HG03432 (cell line): ENCODE data around the gene TRIM33.
A peak's percentile ranks its signal among the peaks of the same experiment; 100 is the strongest.
"Not testable (repeated sequence)": the region's sequence is repeated elsewhere in the genome, so short reads cannot be mapped to it uniquely, and the experiment has no call there.

ENCODE experiments used
- ATAC-seq: cut with Tn5 transposase; IDR thresholded peaks from one replicate; pipeline ENCODE4 v1.9.1; 2021; ENCODE audit warnings: mild to moderate bottlenecking, moderate library complexity; ENCODE audit not compliant: unreplicated experiment

Gene TRIM33

DNA sequence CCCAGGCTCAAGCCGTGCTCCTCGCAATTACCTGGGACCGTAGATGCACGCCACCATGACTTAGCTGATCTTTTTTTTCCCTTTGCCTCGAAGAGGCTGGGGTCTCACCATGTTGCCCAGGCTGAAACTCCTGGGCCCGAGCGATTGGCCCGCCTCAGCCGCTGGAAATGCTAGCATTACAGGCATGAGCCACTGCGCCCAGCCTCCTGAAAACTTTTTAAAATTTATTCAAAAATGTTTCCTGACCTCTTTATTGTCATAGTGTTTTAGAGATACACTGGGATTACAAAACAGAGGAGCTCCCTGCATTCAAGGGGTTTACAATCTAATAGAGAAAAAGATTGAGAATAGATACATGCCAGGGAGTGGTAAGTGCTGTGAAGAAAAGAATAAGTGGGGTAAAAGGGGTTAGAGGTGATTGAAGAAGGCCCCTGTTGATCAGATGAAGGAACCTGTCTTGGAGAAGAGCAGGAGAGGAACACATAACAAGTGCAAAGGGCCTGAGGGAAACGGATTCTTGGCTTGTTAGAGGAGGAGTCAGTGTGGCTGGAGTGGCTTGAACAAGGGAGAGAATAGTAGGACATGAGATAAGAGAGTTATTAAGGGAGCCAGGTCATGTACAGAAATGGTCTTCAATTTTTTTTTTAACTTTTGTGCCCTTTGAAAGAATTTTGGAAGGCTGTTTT is 1.7 kb upstream of the TRIM33 start:
- ATAC-seq: no peak

DNA sequence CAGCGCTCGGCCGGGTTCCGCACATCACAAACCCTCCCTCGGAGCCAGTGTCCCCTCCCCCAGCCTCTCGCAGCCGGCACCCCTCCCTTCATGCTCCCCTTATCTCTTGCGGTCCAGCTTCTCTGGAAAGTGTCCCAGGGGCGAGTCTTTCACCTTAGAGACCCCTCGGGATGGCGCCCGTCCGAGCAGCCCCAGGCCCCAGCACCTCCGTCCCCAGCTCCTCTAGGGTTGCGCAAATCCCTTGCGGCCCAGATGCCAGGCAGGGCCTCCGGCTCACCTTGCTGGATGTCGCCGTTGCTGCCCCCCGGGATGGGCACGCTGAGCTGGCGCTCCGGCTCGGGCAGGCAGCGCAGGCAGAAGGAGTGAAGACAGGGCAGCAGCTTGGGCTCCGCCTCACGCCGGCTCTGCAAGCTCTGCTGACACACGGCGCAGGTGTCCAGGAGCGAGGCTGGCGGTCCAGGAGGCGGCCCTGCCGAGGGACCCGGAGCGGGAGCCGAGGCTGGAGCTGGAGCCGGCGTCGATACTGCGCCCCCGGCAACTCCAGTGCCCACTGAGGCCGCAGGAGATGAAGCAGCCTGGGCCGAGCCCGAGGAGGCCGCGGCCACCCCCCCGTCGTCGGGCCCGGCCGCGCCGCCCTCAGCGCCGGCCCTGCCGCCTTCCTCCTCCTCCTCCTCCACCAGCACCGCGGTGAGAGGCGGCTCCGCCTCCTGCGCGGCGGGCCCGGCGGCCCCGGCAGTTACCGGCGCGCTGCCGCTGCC is 550 bp downstream of the TRIM33 start:
- peak; percentile 73 for ATAC-seq

DNA sequence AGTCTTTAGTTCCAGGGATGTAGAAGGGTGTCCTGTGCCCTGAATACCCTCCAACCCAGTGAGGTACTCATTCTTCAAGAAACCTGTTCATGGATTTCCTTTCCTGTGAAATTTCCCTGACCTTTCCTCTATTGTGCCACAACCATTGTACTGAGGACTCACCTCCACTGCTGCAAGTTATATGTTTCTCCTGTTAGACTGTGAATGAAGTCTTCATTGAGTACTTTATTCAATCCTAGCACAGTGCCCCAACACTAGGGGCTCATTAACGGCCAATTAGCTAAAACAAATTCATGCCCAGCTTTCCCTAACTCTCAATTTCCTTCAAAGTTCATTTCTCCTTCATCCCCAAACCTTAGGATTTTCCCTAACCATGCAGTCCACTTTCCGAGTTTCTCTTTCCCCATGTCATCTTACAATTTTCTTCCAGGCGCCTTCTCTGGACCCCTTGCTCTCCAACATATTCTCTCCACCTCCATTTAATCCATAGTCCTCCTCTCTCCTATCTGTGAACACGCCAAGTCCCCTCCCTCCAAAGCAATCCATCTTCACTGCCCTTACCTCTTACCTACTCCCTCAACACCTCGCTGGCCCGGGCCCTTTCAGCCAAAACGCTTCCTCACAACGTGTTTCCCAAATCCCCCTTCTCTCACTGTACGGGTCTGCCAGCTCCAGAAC is 1.3 kb downstream of the TRIM33 start:
- ATAC-seq: no peak

DNA sequence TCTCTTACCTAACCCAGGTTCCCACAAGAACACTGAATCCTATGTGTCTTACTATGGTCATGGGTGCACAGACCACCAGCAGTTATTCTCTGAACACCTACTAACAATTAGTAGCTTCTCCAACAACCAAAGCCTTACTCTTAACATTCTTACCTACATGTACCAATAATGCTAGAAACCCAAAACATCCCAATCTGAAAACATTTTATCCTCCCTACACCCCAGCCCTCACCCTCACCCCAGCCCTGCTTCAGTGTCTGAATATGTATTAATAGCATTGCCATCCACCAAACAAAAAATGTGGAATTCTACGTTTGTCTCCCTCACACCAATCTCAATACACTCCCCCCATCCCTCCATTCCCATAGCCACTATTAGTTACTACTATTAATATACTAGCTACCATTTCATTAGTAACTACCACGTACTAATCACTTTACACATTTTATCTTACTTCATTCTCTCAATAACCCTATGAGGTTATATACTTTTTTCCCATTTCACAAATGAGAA is 2.6 kb downstream of the TRIM33 start:
- ATAC-seq: no peak

DNA sequence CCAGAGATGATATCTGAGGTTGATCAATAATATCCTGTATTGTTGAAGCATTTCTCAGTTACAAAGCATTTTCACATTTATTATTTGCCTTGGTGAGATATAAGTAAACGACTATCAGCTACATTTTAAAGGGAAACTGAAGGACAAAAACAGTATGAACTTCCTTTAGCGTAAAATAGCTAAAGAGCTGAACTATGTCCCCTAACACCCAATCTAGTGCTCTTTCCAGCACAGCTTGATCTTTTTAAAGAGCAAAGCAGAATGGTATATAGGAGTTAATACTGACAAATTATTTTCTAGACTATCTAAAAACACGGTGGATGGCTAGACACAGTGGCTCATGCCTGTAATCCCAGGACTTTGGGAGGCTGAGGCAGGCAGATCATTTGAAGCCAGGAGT is 3.5 kb downstream of the TRIM33 start:
- ATAC-seq: no peak

DNA sequence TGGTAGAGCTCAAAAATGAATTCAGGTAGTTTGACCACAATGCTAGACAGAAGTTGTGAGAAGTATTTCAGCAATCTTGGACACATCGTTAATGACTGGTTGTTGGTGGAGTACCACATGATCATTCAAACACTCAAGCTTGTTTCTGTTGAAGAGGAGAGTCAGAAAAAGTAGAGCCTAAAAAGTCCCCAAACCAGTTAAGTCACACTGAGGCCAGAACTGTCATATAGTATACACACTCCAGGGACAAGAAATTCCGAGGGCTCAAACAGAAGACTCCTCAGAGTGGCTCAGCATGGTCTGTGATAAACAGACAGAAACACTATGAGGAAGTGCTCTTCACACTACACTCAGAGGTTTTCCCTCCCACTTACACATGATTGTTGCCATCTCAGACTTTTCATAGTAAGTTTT is 5.8 kb downstream of the TRIM33 start:
- no peak for ATAC-seq

DNA sequence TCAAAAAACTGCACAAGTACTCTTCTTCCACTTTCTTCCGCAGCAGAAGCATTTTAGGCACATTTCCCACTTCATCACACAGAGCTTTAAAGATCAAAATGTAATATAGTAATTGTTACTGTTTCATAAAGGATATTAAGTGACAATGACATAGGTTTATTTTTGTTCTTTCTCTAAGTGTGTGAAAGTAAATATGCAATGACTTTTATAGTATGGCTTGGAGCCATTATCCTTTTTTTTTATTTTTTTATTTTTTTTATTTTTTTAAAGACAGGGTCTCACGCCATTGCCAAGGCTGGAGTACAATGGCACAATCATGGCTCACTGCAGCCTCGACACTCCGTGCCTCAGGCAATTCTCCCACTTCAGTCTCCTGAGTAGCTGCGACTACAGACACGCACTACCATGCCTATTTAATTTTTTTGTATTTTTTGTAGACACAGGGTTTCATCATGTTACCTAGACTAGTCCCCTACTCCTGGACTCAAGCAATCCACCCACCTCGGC is 7.0 kb downstream of the TRIM33 start:
- ATAC-seq: no peak

DNA sequence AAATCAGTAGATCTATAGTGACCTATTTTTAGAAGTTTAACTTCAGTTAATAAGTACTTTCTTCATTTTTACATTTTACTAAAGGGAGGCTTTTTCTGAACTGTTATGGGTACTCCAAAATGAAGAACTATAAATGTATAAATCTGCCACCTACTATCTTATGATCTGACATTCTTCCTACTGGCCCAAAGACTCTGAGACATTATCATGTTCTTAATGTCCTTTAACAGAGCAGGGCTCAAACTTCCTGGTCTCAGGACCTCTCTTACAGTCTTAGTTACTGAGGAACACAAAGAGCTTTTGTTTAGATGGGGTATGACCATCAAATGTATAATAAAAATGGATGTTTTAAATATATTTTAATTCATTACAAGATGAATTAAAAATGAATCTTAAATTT is 8.9 kb downstream of the TRIM33 start:
- ATAC-seq: no peak

DNA sequence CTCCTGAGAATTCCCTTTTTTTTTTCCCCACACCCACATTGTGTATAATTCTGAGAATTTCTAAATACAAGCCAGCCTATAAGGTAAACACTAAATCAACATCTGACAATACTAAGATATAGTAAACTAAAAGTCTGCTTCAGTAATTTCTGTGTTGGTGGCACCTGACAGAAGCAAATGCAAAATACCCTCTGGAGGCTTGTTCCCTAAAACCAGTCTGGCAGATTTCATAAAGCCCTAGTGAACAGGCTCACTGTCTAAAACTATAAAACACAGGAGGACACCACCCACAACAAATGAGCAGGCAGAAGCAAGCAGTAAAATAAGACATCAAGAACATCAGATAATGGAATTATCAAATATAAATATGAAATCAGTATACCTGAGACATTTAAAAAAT is 11.5 kb downstream of the TRIM33 start:
- no peak for ATAC-seq

DNA sequence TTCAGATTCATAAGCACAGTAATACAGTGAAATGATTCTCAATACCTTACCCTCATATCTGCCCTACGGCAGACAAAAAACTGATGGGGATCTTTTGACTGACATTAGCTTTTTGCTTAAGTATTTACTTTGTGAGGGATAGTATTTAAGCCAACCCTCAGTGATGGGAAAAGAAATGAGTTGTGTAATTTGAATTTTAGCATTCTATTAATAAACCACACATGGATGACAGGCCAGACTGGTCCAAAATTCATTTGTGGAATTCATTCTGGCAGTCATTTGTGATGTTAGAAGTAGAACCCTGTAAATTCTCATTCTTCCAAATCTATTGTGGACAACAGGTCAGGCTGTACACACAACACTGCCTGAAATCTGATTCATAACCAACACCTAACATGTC is 14.9 kb downstream of the TRIM33 start:
- no peak for ATAC-seq

DNA sequence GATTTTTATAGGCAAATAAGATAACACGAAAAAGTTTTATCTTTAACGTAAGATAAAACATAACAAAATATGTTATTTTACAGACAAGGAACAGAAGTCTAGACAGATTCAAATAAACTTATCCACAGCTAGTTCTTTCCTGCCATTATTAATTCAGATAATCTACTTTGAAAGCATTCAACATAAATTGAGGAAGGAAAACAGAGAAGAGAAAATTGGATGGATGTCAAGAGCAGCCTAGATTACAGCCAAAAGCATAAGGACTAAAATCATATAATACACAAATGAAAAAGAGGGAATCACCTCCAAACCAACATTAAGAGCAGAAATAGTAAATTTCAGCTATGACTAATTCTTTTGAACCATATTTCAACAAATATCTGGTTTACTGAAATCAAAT is 15.5 kb downstream of the TRIM33 start:
- ATAC-seq: no peak

DNA sequence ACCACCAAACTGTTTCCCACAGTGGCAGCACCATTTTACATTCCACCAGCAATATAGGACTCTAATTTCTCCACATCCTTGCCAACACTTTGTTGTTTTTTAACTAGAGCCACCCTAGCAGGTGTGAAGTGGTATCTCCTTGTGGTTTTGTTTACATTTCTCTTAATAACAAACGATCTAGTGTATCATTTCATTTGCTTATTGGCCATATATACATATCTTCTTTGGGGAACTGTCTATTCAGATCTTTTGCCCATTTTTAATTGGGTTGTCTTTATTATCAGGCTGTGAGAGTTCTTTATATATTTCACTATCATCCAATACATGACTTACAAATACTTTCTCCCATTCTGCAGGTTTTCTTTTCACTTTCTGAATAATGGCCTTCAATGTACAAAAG is 18.0 kb downstream of the TRIM33 start:
- ATAC-seq: no peak

DNA sequence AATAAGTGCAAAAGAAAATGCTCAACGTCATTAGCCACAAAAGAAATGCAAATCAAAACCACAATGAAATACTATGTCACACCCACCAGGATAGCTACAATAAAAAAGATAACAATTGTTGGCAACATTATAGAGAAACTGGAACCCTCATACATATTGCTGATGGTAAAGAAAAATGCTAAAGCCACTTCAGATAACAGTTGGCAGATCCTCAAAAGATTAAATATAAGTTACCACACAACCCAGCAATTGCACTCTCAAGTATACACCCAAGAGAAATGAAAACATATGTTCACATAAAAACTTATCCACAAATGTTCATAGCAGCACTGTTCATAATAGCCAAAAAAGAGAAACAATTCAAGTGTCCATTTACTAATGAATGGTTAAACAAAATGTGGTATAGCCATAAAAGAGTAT is 20.7 kb downstream of the TRIM33 start:
- ATAC-seq: no peak

DNA sequence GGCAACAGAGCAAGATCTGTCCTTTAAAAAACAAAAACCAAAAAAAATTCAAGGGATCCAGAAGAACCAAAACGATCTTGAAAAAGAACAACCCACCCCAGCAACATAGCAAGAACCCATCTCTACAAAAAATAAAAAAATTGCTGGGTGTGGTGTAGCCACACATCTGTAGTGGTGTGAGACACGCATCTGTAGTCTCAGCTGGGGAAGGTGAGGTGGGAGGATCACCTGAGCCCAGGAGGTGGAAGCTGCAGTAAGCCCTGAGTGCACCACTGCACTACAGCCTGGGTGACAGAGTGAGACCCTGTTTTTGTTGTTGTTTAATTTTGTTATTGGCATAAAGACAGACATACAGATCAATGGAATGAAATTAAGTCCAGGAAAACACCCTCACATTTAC is 22.3 kb downstream of the TRIM33 start:
- ATAC-seq: no peak

DNA sequence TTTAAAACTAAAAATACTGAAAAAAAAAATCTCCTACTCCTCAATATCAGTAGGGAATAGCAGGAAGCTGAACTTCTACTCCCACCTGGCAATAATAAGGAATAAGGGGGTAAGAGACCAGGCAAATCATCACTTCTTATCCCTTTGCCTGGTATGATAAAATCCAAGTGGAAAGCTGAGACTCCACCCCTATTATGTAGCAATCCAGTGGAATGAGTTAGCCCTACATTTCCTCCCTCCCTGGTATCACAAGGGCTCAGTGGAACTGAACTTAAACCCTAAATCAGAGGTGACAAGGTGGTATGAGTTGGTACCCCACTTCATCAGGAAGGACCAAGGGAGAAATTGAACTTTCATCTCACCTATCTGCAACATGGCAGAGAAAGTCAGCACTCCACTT is 25.7 kb downstream of the TRIM33 start:
- ATAC-seq: no peak

DNA sequence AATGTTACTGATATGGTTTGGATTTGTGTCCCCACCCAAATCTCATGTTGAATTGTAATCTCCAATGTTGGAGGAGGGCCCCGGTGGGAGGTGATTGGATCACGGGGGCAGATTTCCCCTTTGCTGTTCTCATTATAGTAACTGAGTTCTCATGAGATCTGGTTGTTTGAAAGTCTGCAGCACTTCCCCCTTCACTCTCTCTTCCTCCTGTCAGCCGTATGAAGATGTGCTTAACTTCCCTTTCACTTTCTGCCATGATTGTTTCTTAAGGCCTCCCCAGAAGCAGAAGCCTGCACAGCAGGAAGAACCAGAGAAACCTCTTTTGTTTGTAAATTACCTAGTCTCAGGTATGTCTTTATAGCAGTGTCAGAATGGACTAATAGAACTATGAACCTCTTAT is 28.4 kb downstream of the TRIM33 start:
- ATAC-seq: no peak

DNA sequence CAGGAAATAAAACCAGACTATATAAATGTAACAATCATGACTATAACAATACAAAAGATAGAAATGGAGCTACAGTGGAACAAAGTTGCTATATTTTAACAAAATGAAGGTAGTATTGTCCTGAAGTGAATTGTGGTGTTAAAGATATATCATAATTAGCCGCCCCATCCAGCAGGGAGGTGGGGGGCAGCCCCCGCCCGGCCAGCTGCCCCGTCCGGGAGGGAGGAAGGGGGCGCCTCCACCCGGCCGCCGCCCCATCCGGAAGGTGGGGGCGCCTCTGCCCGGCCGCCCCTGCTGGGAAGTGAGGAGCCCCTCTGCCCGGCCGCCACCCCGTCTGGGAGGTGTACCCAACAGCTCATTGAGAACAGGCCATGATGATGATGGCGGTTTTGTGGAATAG is 31.4 kb downstream of the TRIM33 start:
- ATAC-seq: not testable (repeated sequence)

DNA sequence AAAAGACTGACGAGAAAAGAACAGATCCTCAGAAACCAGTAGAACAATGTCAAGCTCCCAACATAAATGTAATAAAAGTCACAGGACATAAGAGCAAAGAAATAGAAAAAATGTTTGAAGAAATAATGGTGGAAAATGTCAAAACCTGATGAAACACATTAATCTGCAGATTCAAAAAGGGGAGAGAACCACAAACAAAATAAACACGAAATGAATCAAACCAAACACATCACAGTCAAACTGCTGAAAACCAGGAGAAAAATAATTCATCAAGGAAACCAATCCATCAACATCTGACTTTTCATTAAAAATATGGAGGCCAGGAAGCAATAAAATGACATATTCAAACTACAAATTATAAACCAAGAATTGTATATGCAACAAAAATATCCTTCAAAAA is 31.9 kb downstream of the TRIM33 start:
- no peak for ATAC-seq

DNA sequence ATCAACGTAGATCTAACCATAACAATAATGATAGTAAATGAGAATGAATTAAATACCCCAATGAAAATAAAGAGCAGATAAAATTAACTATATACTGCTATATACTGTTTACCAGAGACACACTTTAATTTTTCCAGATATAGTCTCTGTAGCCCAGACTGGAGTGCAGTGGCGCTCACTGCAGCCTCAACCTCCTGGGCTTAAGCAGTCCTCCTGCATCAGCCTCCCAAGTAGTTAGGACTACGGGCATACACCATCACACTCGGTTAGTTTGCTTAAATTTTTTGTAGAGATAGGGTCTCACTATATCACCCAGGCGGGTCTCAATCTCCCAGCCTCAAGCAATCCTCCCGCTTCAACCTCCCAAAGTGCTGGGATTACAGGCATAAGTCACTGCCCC is 37.2 kb downstream of the TRIM33 start:
- ATAC-seq: no peak

DNA sequence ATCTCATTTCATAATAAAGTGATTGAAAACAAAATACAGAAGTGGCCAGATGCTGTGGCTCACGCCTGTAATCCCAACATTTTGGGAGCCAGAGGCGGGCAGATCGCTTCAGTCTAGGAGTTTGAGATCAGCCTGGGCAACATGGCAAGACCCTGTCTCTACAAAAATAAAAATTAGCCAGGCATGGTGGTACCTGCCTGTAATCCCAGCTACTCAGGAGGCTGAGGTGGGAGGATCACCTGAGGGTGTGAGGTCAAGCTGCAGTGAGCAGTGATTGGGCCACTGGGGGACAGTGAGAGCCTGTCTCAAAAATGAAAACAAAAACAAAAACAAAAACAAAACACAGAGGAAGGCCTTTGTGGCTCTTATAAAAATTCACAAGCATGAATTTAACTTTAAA is 38.6 kb downstream of the TRIM33 start:
- no peak for ATAC-seq

DNA sequence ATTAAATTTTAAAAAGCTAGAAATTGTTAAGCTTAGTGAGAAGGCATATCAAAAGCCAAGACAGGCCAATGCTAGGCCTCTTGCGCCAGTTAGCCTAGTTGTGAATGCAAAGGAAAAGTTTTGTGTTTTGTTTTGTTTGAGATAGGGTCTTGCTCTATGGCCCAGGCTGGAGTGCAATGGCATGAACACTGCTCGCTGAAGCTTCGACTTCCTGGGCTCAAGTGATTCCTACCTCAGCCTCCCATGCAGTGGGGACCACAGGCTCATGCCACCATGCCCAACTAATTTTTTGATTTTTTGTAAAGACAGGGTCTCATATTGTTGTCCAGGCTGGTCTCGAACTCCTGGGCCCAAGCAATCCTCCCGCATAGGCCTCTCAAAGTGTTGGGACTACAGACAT is 40.3 kb downstream of the TRIM33 start:
- no peak for ATAC-seq
